AG09309 (cell line): ENCODE results near the gene TAT.
"Not testable (repeated sequence)": the region's sequence is repeated elsewhere in the genome, so short reads cannot be mapped to it uniquely, and the experiment has no call there.

ENCODE experiments used
- DNase-seq: peaks from one replicate; pipeline ENCODE4 v3.0.0-alpha.2; 2010; ENCODE audit warnings: low read depth
- H3K4me3 ChIP-seq: 2 replicates; pipeline ENCODE4 v1.5.1; 2011; ENCODE audit warnings: mild to moderate bottlenecking, low read depth, low read length, moderate library complexity; ENCODE audit not compliant: control insufficient read depth
- CTCF ChIP-seq: IDR thresholded peaks from 2 replicates; pipeline ENCODE4 v1.5.1; 2011; ENCODE audit warnings: mild to moderate bottlenecking, low read depth, low read length, inconsistent platforms; ENCODE audit not compliant: insufficient read depth, control insufficient read depth; ENCODE audit errors: missing control alignments

The TAT gene

GRCh38 chr16:71593048-71593999 lies 16.4 kb upstream of the TAT start:
- H3K4me3 ChIP-seq: no peak overlapping the region
- TF ChIP-seq CTCF: no peak
- DNase-seq: no peak

GRCh38 chr16:71591917-71592316 lies 15.0 kb upstream of the TAT start:
- no peak for TF ChIP-seq CTCF
- no peak for DNase-seq
- no peak overlapping the region for H3K4me3 ChIP-seq

- H3K4me3 ChIP-seq: no peak overlapping the region
- DNase-seq: no peak
- no peak for TF ChIP-seq CTCF
Measured at GRCh38 chr16:71590584-71590983, 13.7 kb upstream of the TAT start.

- not testable (repeated sequence) for H3K4me3 ChIP-seq, DNase-seq
Measured at GRCh38 chr16:71590071-71590470, 13.2 kb upstream of the TAT start.

- DNase-seq: not testable (repeated sequence)
Measured at GRCh38 chr16:71589334-71589733, 12.4 kb upstream of the TAT start.

GRCh38 chr16:71585318-71585703 lies 8.4 kb upstream of the TAT start:
- no peak for TF ChIP-seq CTCF
- H3K4me3 ChIP-seq: no peak overlapping the region
- DNase-seq: no peak

More at GRCh38 chr16:71589334-71589733, 12.4 kb upstream of the TAT start:
- H3K4me3 ChIP-seq: not testable (repeated sequence)

GRCh38 chr16:71584543-71585317 lies 7.8 kb upstream of the TAT start:
- no peak overlapping the region for H3K4me3 ChIP-seq
- no peak for DNase-seq
- TF ChIP-seq CTCF: no peak

- H3K4me3 ChIP-seq, DNase-seq: not testable (repeated sequence)
Measured at GRCh38 chr16:71582553-71582848, 5.6 kb upstream of the TAT start.
